A204.1 (cell line): ENCODE measurements around the gene LKAAEAR1.

Experiments used
- FAIRE-seq: peaks from 2 replicates; lab custom pipeline; 2012; peaks lifted over from hg19 to GRCh38; lab: Jason Lieb, UNC

The LKAAEAR1 gene

DNA sequence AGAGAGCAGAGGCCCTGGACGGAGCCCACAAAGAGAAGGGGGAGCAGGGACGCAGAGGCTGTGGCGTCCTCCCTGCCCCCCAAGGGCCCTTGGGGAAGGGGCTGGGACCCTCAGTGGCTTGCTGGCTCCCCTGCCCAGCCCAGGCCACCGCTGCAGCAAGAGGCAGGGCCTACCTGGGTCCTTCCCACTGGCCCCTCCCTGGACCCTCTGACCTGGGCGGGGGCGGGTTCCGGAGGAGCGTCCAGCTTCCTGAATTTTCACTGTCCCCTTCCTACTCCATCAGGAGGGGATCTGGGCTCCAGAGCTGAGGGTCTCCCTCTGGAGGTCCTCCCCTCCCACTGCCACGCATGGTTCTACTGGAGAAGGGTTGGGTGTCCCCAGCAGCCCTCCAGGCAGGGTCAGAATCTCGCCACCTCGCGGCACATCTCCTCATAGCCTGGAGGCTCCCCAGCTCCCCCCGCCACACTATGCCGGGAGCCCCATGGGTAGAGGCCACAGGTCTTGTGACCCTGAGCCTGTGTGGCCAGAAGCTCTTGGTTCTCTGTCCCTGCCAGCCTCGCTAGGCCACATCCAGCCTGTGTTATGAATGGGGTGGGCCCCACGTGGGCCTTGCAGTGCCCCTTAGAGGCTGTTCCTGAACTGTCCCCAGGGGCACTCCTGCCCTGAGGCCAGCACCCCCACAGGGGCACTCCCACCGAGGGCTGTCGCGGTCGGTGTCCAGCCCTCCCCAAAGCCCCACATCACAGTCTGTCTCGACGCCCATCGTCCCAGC, 33.8 kb downstream of the LKAAEAR1 start:
- FAIRE-seq = no peak

DNA sequence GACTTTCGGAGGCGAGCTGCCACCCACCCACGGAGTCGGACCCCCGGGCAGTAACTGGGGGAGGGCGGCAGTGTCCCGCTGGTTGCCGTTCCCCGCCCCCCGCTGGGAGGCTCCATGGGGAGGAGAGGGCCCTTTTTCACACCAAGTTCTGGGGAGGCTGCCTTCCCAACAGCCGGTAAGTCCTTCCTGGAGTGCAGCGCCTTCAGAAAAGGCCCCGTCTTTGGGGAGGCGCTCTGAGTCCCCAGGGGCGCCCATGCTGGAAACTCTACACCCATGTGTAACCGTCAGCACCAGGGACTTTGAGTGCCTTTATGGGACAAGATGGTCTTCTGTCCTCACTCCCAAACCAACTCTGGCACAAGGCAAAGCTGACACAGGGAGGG, 34.3 kb downstream of the LKAAEAR1 start:
- FAIRE-seq = no peak

DNA sequence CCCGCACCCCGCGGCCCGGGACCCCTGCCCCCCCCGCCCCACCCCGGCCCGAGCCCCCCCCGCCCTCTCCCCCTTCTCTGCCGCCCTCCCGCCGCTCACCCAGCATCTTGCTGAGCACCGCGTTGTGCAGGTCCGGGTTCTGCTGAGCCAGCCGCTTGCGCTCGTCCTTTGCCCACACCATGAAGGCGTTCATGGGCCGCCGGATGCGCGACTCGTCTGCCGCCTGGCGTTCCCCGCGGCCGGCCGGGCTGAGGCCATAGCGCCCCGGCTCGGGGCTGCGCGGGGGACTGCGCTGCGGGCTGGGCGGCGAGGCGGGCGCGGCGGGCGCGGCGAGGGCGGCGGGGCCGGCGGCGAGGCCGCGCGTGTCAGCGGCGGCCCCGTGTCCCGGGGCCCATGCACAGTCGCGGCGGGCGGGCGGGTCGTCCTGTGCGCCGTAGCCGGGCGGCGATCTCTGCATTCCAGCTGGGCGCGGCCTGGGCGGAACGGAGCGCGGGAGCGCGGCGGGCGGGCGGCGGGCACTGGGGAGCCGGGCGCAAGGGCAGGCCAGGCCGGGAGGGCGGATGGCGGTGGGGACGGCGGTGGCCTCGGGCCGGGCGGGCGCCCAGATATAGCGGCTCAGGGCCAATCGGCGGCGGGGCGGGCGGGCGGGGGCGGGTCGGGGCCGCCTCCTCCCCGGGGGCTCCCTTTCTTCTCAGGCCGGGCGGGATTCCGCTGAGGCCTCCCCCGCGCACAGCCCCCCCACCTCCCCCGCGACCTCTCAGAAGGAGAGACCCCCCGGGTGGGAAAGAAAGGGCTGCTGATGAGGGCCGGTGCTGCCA, 34.9 kb downstream of the LKAAEAR1 start, which contains the start of gene SOX18:
TSS of gene SOX18 (minus strand) at position 580 of the 818 bp plus-strand sequence. CDS start at position 457, 123 bp downstream.
- FAIRE-seq = no peak

DNA sequence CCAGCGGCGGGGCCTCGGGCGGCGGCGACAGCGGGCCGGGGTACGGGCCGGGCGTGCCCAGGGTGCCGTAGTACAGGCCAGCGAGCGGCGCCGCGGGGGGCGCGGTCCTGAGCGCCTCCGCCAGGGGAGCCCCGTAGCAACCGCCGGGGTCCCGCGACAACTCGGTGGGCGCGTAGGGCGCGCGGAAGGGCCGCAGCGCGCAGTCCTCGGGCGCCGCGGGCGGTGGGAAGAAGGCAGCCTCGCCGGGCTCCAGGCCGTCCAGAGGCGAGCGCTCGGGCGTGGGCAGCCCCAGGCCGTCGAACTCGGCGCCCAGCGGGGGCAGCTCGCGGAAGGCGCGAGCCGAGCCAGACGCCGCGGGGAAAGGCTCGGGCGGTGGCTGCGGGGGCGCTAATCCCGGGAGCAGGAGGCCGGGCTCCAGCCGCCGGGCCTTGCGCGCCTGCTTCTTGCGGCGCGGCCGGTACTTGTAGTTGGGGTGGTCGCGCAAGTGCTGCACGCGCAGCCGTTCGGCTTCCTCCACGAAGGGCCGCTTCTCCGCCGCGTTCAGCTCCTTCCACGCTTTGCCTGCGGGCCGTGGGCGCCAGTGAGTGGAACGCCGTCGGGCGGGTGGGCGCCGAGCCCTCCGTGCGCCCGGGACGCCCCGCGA, 35.7 kb downstream of the LKAAEAR1 start:
- FAIRE-seq = no peak

DNA sequence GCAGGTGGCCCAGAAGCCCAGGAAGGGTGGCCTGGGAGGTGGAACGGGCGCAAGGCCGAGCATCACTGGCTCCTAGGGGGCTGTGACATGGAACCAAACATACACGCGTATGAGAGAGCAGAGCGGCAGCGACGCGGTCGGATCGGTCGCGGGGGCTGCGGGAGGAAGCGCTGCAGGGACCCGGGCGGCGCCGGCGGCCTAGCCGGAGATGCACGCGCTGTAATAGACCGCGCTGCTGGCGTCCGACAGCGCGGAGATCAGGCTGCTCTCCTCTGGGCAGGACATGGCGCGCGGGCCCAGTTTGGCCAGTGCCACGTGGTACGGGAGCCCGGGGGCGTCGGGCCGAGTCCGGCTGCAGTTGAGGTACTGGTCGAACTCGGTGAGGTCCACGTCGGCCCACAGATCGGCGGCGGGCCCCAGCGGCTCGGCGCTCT, 36.2 kb downstream of the LKAAEAR1 start:
- FAIRE-seq = no peak

DNA sequence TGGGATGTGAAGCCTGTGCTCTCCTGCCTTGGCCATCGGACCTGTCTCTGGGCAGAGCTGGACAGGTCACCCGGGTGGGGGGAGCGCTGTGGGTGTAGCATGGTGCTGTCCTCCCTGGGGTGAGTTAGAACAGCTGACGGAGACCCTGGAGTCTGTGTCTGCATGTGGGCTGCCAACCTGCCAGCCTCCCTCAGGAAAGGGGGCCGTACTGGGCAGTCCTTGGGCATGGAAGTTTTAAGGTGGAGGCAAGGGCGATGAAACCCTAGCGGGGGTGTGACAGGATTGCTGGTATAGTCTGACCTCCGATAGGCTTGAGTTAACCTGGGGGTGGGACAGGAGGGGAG, 37.2 kb downstream of the LKAAEAR1 start:
- no peak for FAIRE-seq

DNA sequence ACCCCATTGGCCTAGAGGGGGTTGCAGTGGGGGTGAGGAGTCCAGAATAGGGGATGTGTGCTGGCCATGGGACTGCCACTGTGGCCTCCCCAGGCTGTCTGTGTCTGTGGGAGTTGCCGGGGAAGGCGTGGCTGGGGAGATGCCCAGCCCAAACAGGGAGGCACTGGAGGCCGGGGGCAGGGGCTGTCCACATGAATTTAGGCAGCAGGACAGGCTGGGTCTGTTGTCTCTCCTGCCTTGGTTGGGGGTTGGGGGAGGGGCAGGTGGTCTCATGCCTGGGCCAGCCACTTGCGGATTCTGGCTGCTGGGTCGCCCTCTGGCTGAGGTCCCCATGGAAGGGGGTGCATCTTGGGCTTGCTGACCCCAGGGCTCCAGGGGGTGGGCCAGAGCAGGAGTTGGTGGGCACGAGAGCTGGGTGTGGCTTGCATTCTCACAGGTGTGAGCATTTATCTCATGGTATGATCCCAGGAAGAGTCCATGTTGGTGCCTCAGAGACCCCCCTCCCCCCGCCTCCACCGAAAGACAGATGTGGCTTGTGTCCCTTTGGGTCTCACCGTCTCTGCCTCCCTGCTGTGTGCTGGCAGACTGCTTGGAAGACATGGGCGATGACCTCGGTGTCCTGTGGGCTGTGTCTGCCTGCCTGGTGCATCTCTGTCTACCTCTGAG, 38.7 kb downstream of the LKAAEAR1 start:
- no peak for FAIRE-seq

DNA sequence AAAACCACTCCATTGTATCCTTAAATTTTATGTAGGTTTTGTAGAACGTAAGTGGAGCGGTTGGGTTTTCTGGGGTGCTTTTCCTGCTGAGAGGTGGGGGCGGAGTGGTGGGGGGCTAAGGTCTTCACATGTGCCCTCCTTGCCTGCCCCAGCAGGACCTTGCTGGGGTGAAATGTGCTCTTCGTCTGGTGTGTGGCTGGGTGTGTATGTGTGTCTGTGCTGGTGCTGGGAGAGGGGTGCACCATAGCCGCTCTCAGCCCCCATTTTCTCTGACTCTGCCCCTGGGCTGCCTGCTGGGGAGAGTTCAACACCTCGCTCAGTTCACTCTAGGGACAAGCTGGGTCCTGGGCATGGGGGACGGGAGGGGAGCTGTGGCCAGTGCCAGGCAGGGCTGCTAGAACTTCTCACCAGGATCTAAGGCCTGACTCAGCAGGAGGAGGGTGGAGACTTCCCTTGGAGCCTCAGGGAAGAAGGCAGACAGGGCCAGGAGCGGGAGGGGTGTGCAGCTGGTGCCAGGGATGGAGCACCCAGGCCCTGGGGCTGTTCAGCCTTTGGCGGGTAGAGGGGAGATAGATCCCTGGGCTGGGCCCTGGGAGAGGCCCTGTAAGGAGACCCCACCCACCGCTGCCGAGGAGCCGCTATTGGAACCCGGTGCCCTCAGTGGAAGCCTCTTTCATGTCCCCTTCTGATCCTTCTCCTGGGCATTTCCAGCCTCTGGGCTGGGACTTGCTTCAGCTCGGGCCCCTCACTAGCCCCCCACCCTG, 39.5 kb downstream of the LKAAEAR1 start:
- no peak for FAIRE-seq

DNA sequence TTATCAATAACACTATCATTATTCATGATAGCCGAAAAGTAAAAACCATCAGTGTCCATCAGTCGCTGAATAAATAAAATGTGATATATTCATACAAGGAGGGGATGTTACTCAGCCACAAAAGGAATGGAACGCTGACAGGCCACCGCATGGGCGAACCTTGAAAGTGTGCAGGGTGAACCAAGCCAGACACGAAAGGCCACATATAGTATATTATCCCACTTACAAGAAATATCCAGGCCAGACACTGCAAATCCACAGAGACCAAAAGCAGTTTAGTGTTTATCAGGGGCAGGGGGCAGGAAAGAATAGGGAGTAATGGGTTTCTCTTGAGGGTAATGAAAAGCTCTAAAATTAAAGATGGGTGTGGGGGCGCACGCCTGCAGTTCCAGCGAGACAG, 40.4 kb downstream of the LKAAEAR1 start:
- FAIRE-seq = no peak

DNA sequence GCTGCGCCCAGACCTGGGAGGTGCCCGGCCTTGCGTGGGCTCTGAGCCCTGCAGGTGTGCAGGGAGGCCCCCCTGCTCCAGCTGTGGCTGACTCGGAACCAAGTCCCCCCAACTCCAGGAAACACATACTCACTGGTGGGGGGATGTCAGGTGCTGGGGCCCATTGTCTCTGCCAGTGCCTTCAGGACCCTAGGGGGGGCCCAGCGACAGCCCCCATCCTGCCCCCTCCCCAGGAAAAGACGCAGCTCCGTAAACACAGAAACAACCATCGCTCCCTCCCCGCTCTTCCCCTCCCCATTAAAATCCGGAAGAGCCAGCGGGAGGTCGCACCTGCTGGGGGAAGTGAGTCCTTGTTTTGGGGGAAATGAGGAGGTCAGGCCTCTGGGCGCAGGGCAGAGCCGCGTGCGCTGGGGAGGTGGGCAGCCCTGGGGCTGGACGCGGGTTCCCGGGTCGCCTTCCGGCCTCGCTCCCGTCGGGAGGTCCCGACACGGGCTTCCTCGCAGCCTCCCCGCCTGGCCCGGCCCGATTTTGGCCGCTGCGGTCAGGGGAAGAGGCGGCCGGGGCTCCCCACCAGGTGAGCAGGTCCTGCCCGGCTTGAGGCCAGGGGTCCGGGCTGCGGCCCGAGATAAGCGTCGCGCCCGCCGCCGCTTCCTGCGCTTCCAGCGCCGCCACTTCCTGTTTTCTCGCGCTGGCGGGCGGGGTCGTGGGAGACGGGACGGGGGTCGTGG, 42.0 kb downstream of the LKAAEAR1 start:
- no peak for FAIRE-seq

DNA sequence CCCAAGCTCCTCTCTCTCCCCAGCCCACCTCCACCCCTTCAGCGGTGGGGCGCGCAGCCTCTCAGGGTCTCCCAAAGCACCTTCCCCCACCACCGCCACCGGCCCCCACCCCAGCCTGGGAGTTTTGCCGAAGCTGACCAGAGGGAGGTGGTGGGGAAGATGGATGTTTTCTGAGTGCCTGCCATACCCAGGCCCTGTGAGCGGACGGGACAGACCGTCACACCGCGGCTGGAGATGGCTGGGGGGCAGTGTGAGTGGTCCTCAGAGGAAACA, 42.5 kb downstream of the LKAAEAR1 start:
- no peak for FAIRE-seq

DNA sequence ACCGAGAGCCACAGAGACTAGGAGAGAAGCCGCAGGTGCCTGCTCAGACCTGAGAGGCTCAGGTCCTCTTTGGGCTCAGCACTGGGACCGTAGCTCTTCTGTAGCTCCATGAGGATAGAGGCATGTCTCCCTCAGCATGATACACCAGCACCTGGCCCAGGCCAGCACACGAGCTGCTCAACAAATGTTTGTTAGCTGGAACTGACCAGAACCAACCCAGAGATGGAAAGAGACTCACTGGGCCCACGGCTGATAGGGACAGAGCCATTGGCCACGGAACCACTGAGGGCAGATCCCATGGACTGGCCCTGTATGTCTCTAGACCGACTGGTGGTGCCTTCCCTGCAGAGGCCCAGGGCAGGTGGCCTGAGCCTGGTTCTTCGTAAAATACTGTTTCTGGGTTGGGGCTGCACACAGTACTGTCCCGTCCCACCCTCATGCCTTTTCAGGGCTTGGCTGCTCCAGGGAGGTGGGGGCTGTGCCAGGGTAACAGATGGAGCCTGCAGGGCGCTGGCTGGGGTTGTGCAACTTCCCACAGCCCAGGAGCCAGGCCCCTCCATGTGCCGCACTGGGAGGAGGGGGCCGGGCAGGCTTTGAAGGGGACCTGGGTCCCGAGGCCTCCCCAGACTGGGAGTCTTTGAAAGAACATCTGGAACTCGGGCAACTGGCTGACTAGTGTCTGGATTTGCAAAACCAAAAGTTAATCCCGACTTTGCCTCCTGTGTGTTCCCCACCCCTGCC, 43.0 kb downstream of the LKAAEAR1 start:
- FAIRE-seq = no peak

DNA sequence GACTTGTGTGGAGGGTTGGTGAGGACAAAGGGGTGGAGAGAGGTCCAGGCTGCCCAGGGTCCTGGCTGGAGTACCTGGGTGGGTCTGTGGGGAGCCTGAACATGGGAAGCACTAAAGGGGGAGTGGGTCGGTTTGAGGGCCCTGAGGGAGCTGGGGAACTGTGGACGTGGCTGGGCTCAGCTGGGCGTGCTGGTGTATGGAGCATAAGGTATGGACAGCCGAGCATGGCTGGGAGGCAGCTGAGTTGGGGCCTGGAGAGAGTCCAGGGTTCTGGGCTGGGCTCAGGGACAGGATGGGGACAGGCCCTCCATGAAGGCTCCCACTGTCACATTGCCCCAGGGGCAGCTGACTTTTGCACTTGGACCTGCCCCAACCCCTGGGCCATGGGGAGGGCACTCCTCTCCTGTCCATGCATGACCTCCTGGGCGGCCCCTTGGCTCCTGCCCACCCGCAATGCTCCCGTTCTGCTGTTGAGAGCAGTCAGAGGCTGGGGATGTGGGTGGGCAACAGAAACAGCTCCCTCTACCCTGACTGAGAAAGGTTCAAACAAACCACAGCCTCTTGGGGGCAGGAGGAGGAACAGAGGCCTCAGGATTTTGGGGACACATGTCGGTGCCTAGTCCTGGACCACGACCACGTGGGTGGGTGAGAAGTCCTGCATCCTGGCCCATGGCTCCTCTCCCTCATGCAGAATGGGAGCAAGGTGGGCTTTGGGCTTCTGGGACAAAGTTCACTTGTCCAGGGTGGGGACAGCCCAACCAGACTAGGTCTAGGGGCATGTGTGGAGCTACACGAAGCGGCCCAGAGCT, 43.8 kb downstream of the LKAAEAR1 start:
- no peak for FAIRE-seq

DNA sequence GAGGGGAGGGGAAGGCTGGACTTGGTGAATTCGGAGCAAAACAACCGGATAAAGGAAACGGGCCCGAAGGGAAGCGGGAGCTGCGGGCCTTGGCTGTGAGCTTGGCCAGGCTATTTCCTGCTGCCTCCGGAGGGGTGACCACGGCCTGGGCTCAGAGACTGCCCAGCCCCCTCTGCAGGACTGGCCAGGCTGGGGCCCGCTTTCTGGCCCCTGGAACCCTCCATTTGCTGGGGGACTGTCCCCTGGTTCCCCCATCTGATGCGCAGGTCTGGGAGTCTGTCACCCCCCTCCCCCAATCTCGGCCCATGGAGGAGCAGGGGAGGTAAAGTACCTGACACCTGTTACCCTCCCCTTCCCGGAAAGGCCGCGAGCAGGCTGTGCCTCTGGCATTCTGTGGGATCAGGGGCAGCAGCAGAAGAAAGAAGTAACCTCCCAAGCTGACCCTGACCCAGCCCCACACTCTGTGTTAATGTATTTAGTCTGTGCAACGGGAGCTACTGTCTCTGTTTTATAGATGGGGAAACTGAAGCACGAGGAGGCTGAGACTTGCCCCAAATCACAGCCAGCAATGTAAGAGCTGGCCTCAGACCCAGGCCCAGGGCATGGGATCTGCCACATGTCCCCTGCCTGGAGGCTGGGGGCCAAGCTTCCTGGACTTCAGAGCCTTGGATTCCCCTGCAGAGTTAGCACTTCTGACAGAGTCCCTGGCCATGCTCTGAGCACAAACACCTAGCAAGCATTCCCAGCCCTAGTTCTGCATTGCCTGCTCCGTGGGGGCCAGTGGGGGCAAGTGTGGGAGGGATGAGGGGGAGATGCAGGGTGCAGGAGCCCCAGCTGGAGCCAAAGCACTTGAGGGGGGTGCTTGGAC, 44.7 kb downstream of the LKAAEAR1 start:
- FAIRE-seq = no peak

DNA sequence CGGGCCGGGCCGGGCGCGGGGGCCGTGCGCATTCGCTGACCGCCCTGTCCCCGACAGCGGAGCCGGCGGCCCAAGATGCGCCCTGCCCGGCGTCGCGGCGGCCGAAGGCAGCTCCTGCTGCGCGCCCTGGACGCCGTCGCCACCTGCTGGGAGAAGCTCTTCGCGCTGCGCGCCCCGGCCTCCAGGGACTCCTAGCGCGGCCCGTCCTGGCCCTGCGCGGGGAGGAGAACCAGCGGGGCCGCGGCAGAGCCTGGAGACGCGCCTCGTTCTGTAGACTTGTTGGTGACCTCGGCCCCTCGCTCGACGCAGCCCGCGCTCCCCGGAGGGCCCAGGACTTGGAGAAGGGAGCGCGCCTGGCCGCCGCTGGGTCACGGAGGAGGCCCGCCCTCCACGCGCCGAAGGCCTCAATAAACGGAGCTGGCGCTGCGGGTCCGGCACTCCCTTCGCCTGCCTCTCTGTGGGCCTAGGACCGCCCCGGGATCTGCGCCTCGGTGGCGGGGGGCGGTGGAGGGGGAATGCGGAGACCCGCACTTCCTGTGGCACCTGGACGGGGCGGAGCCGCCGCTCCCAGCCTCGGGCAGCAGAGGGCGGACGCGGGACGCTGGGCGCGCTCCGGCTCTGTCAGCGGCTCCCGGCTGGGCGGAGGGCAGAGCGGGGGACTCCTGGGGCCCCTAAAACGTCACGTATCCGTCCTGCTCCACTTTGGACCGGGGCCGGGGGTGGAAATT, 45.5 kb downstream of the LKAAEAR1 start:
- FAIRE-seq = no peak

DNA sequence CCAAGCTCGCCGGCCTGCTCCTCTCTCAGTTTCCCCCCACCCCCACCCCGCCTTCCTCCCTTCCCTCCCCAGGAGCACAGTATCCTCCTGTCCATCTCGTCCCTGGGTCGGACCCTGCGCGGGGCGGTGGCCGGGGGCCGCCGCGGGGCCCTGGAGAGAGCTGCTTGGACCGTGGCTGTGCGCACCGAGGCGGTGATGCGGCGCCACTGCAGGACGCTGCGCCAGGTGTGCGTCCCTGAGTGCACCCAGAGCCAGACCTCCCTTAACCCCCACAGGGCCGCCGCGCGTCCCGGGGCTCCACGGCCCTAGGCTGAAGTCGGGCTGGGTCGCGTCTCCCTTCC, 46.0 kb downstream of the LKAAEAR1 start:
- no peak for FAIRE-seq

DNA sequence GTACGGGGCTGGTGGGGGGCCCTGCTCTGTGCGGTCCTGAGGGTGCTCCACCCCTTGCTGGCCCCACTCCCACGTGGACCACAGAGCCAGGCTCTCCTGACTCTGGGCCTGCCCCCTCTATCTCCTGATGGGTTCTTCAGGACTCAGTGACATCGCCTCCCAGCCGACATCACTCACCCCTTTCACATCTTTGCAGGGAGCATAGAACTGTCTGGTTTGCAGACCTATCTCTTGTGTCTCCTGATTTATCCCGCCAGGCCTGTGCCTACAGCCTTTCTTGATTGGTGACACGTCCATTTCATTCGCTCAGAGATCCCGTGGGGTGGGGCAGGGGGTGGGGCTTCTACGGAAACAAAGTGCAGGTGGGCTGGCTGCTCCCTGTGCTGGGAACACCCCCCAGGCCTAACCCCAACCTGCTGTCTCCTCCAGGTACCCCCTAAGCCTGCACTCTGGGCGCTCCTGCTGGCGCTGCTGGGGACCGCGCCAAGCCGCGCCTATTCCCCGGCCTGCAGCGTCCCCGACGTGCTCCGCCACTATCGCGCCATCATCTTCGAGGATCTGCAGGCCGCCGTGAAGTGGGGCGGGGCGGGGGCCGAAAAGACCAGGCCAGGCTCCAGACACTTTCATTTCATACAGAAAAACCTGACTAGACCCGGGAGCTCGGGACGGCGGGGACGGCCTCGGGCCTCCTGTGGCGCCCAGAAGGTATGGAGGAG, 46.5 kb downstream of the LKAAEAR1 start:
- no peak for FAIRE-seq

DNA sequence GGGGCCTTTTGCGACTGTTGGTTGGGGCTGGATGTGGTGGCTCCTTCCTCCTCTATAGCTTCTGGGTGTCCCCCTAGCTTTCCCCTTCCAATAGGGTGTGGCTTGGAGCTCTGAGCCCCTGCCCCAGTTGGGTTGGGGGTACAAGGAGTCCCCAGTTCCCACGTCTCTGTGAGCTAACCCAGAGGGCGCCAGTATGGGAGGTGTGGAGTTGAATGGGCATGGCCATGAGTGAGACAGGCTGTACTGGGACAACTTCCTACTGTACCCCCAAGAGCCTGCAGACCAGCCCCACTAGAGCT, 47.0 kb downstream of the LKAAEAR1 start:
- no peak for FAIRE-seq
